GM19468 (cell line): Measurements from ENCODE around the gene HIVEP3.
A peak's percentile ranks its signal among the peaks of the same experiment; 100 is the strongest.

ENCODE experiments used
- ATAC-seq: cut with Tn5 transposase; IDR thresholded peaks from one replicate; pipeline ENCODE4 v1.9.1; 2021; ENCODE audit warnings: mild to moderate bottlenecking, moderate library complexity, moderate number of reproducible peaks; ENCODE audit not compliant: unreplicated experiment; ENCODE audit errors: extremely low read depth

The HIVEP3 gene

GRCh38 chr1:41740058-41740457 is 178.7 kb downstream of the HIVEP3 start:
- ATAC-seq, result no peak

GRCh38 chr1:41739061-41739955 is 179.4 kb downstream of the HIVEP3 start:
- ATAC-seq, result peak; percentile 27

GRCh38 chr1:41738475-41738874 is 180.2 kb downstream of the HIVEP3 start:
- no peak for ATAC-seq

DNA sequence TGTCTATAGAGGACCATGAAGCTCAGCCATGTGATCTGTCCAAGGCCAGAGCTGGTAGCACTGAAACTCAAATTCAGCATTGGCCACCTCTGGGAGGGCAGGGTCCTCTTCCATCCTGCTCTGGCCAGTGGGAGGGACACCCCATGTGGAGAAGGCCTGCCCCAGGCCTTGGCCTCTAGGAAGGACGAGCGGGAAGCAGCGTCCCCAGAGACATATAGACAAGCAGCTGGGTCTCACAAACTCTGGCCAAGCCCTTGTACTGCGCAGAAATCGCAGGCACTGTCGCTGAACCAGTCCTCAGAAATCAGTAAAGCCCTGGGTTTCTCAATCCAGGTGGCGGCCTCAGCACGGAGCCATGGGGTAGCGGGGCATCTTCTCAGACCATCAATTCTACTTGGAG is 180.7 kb downstream of the HIVEP3 start:
- no peak for ATAC-seq

- ATAC-seq, result no peak
Observed at GRCh38 chr1:41735631-41736260, 183.0 kb downstream of the HIVEP3 start.

- no peak for ATAC-seq
Observed at GRCh38 chr1:41735139-41735538, 183.6 kb downstream of the HIVEP3 start.

GRCh38 chr1:41734201-41734970 is 184.3 kb downstream of the HIVEP3 start:
- no peak for ATAC-seq

- ATAC-seq, result no peak
Observed at GRCh38 chr1:41733725-41734124, 185.0 kb downstream of the HIVEP3 start.

DNA sequence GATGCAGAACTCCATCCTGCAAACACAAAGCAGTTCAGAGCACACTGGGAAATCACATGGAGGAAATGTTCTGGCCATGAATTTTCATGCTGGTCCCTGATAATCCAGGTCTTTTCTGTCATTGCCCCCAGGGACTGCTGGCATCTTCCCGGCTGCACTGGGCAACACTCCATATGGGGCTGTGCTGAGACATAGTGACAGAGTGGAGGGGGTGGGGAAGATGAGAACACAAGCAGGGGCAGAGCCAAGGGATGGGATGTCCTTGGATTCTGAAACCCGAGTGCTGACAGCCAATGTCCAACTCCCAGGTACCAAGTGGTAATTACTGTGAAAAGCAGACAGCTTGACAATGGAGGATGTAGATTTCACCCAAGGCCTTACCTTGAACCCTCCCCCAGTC is 185.7 kb downstream of the HIVEP3 start:
- ATAC-seq, result no peak

DNA sequence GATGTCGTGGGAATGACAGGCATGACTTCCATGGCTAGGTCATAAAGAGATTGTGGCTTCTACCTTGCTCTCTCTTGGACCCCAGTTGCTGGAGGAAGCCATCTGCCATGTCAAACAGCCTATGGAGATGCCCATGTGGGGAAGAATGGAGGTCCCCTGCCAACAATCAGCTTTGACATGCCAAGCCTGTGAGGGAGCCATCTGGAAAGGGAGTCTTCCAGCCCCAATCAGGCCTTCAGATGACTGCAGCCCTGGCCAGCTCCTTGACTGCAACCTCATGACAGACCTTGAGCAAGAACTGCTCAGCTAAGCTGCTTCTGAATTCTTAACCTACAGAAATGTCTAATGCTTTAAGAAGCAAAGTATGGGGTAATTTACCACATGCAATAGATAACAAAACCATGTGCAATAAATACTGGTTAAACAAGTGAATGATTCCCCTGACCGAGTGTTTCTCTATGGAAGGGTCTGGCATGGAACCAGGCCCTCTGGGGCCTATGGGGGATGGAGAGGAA is 187.1 kb downstream of the HIVEP3 start:
- ATAC-seq, result no peak

DNA sequence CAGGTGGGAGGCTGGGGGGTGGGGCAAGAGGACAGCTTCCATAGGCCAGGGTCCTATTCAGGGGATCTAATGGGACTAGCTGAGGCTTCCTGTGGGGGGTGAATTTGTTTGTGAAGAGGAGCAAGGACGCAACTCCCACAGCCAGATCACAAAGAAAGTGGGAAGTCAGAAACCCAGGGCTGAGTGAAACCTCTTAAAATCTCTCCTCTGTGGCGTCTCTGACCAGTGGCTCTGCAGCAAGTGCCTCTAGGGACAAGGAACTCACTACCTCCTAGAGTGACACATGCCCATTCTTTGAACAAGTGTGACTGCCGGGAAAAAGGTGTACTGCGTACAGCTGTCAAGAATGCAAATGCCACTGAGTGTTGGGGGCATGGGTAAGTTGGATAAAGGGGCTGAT is 187.9 kb downstream of the HIVEP3 start:
- no peak for ATAC-seq

GRCh38 chr1:41728403-41729202 is 190.1 kb downstream of the HIVEP3 start:
- peak; percentile 76 for ATAC-seq

- no peak for ATAC-seq
Observed at GRCh38 chr1:41727749-41728115, 191.0 kb downstream of the HIVEP3 start.

GRCh38 chr1:41726899-41727748 is 191.6 kb downstream of the HIVEP3 start:
- no peak for ATAC-seq

DNA sequence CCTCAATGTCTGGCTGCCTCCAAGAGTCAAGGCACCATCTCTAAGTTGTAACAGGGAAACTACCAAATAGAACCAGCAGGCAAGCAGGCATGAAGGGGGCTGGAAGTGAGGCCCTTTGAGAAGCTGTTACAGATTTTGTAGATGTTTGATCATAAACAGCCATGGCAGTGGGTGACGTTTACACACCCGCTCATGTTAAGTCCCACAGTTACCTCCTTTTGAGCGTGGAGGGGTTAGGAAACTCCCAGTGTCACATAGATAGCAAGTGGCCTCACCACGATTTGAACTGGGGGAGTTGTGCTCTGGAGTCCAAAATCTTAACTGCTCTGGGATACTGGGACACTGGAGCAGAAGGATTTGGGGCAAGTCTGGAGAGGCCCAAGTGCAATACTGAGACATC is 192.4 kb downstream of the HIVEP3 start:
- no peak for ATAC-seq

DNA sequence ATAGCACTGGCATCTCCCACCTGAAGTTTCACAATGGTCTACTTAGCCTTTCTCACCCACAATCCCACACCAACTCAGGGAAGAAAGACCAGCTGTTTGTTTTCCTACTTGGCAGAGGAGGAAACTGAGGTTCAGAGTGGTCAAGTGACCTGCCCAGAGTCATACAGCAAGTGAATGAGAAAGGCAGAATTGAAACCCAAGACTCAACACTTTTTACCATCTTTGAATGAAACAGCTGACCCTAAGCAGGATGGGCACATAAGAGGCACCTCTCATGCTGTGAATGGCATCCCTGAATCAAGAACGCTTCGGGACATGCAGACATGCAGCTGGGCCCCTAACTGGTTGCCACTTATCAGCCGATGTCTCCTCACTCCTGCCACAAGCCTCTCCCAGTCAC is 193.8 kb downstream of the HIVEP3 start:
- ATAC-seq, result no peak

GRCh38 chr1:41724248-41724647 is 194.5 kb downstream of the HIVEP3 start:
- no peak for ATAC-seq

DNA sequence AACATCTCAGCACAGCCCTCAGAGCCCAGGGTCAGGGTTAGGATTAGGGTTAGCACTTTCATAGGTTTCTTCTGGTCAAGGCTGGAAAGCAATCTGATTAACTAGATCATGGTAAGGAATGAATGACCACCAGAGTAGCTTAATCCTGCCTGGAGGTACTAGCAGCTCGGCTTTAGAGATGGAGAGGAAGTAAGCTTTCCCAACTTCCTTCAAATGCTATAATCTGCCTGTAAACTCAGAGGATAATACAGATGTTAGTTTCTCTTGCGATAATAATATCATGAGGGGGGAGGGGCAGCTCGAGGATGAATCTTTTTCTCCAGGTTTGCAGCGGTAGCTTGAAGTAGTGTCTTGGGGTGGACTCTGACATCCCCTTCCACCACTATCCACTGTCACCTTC is 194.9 kb downstream of the HIVEP3 start:
- ATAC-seq, result no peak

GRCh38 chr1:41722184-41722583 is 196.5 kb downstream of the HIVEP3 start:
- no peak for ATAC-seq
